Activated B cell treated with CpG ODN at 0.5 μM for 24 hours (primary cell): Measurements from ENCODE around the gene KAZN. TPM values are rescaled to one million over a fixed set of nuclear protein-coding genes. Genes with fewer than 3 reads are reported as not detected.

ENCODE experiments used
- ATAC-seq: fragments of 200-7000 bp; cut with Tn5 transposase; one replicate; pipeline ENCODE4 v1.10.0; 2021; ENCODE audit warnings: low read depth, mild to moderate bottlenecking, moderate library complexity
- CTCF ChIA-PET: fragments of 350-600 bp; sonication (Branson Sonifier 250); formaldehyde crosslinking; loops from one replicate; lab custom pipeline; 2021; ENCODE audit warnings: antibody characterized with exemption; lab: Charles Lee
- POLR2A ChIA-PET: fragments of 350-600 bp; sonication (Branson Sonifier 250); formaldehyde crosslinking; loops from one replicate; lab custom pipeline; 2021; ENCODE audit warnings: antibody characterized with exemption; lab: Charles Lee
- DNase-seq: peaks from one replicate; pipeline ENCODE4 v3.0.0; 2022
- H3K27ac Mint-ChIP-seq: one replicate; pipeline ENCODE4 v1.8.0; 2020; ENCODE audit warnings: mixed read lengths
- H3K27me3 Mint-ChIP-seq: one replicate; pipeline ENCODE4 v1.8.0; 2021; ENCODE audit warnings: mixed read lengths
- H3K36me3 Mint-ChIP-seq: one replicate; pipeline ENCODE4 v1.8.0; 2021; ENCODE audit warnings: low read depth, mixed read lengths
- H3K4me1 Mint-ChIP-seq: one replicate; pipeline ENCODE4 v1.8.0; 2021; ENCODE audit warnings: mixed read lengths
- H3K4me3 Mint-ChIP-seq: one replicate; pipeline ENCODE4 v1.8.0; 2020; ENCODE audit warnings: mild to moderate bottlenecking, mixed read lengths
- H3K9me3 Mint-ChIP-seq: one replicate; pipeline ENCODE4 v1.8.0; 2020; ENCODE audit warnings: mixed read lengths
- CTCF ChIP-seq: fragments of 200-600 bp; IDR thresholded peaks from one replicate; pipeline ENCODE4 v1.8.0; 2022; ENCODE audit warnings: antibody characterized with exemption, mild to moderate bottlenecking
- intact Hi-C: fragments of 100-400 bp; cut with micrococcal nuclease; formaldehyde crosslinking; loops from one replicate; pipeline ENCODE4 v1.15.1; 2024
- total RNA-seq: library from RNA; stranded (reverse); gene quantifications from 2 replicates; pipeline ENCODE4 v1.2.3, GENCODE V29; 2022

Gene KAZN
- total RNA-seq, 1 donor from 2014 or later, result 0.73 TPM

GRCh38 chr1:14841456-14841855 is 243.0 kb downstream of the KAZN start:
- Mint-ChIP-seq H3K9me3 (peaks cover 19% of the 10 kb centered on the region), H3K4me3 (no peak overlapping the region), H3K27me3 (peaks cover 9% of the 10 kb centered on the region), H3K4me1 (no peaks in the 10 kb centered on the region), H3K36me3 (peaks cover 2% of the 10 kb centered on the region), H3K27ac (no peak overlapping the region)
- ChIA-PET POLR2A (no interaction called here), CTCF (no interaction called here)
- ATAC-seq, result no peak
- intact Hi-C loops, result no loop called here
- no peak for DNase-seq
- no peak for TF ChIP-seq CTCF

GRCh38 chr1:14841951-14842350 is 243.5 kb downstream of the KAZN start:
- ATAC-seq (no peak), DNase-seq (no peak)
- no peak overlapping the region for H3K27ac Mint-ChIP-seq
- H3K36me3 Mint-ChIP-seq, result peaks cover 2% of the 10 kb centered on the region
- intact Hi-C loops, result no loop called here
- H3K27me3 Mint-ChIP-seq, result peaks cover 9% of the 10 kb centered on the region
- H3K4me1 Mint-ChIP-seq, result no peaks in the 10 kb centered on the region
- peaks cover 19% of the 10 kb centered on the region for H3K9me3 Mint-ChIP-seq
- CTCF ChIA-PET, result no interaction called here
- no peak for TF ChIP-seq CTCF
- H3K4me3 Mint-ChIP-seq, result no peak overlapping the region
- POLR2A ChIA-PET, result no interaction called here

DNA sequence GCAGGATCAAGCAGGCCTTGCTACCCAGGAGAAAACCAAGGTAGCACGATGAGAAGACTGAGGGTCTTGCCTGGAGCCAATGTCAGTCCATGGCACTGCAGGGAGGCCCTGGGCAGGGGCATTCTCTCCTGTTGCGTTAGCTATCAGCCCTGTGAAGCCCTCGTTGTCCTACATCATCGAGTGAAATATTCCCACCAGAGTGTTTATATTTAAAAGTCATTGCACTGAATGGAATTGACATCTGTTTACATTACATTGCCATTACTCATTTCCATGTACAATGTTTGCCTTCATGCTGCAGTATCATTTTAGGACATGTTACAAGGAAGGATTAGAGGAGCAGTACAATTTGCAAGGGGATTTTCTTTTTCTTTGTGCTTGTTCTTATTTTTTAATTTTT is 243.9 kb downstream of the KAZN start:
- H3K27me3 Mint-ChIP-seq, result peaks cover 9% of the 10 kb centered on the region
- no peaks in the 10 kb centered on the region for H3K4me1 Mint-ChIP-seq
- ChIA-PET POLR2A (no interaction called here), CTCF (no interaction called here)
- TF ChIP-seq CTCF, result no peak
- DNase-seq (no peak), ATAC-seq (no peak)
- H3K4me3 Mint-ChIP-seq, result no peak overlapping the region
- H3K9me3 Mint-ChIP-seq, result peaks cover 19% of the 10 kb centered on the region
- H3K27ac Mint-ChIP-seq, result no peak overlapping the region
- intact Hi-C loops, result no loop called here
- peaks cover 2% of the 10 kb centered on the region for H3K36me3 Mint-ChIP-seq

DNA sequence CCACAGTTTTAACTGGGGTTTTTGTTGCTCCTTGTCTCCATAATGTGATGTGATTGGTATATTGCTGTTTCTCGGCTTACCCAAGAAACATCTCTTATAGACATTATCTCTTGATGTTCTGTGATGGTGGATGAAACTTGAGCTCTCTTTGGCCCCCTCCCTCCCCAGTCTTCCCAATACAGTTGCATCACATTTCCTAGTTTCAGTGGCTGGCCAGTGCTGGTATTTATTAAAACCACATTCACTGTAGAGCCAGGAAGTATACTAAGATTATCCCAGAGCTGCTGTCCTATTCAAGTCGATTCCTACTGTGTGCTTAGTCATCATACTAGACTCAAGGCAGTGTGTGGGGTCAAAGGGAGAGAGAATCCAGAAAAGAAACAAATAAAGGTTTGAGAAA is 244.4 kb downstream of the KAZN start:
- intact Hi-C loops, result no loop called here
- Mint-ChIP-seq H3K4me1 (no peaks in the 10 kb centered on the region), H3K36me3 (peaks cover 2% of the 10 kb centered on the region), H3K9me3 (peaks cover 19% of the 10 kb centered on the region), H3K4me3 (no peak overlapping the region), H3K27me3 (peaks cover 9% of the 10 kb centered on the region), H3K27ac (no peak overlapping the region)
- no peak for TF ChIP-seq CTCF
- ATAC-seq (no peak), DNase-seq (no peak)
- ChIA-PET POLR2A (no interaction called here), CTCF (no interaction called here)

GRCh38 chr1:14843525-14843924 is 245.0 kb downstream of the KAZN start:
- Mint-ChIP-seq H3K4me1 (no peaks in the 10 kb centered on the region), H3K4me3 (no peak overlapping the region), H3K27ac (no peak overlapping the region), H3K27me3 (peaks cover 9% of the 10 kb centered on the region), H3K36me3 (peaks cover 2% of the 10 kb centered on the region), H3K9me3 (peaks cover 17% of the 10 kb centered on the region)
- DNase-seq, result no peak
- ChIA-PET POLR2A (no interaction called here), CTCF (no interaction called here)
- TF ChIP-seq CTCF, result no peak
- ATAC-seq, result no peak
- intact Hi-C loops, result no loop called here
